ENCODE data around the gene PXN. TPM values are rescaled to one million over a fixed set of nuclear protein-coding genes. Genes with fewer than 3 reads are reported as not detected.
A peak's percentile ranks its signal among the peaks of the same experiment; 100 is the strongest.
"Not testable (repeated sequence)": the region's sequence is repeated elsewhere in the genome, so short reads cannot be mapped to it uniquely, and the experiment has no call there.

The PXN gene
- total RNA-seq, 1 experiment from 2014 or later, result 110 TPM

DNA sequence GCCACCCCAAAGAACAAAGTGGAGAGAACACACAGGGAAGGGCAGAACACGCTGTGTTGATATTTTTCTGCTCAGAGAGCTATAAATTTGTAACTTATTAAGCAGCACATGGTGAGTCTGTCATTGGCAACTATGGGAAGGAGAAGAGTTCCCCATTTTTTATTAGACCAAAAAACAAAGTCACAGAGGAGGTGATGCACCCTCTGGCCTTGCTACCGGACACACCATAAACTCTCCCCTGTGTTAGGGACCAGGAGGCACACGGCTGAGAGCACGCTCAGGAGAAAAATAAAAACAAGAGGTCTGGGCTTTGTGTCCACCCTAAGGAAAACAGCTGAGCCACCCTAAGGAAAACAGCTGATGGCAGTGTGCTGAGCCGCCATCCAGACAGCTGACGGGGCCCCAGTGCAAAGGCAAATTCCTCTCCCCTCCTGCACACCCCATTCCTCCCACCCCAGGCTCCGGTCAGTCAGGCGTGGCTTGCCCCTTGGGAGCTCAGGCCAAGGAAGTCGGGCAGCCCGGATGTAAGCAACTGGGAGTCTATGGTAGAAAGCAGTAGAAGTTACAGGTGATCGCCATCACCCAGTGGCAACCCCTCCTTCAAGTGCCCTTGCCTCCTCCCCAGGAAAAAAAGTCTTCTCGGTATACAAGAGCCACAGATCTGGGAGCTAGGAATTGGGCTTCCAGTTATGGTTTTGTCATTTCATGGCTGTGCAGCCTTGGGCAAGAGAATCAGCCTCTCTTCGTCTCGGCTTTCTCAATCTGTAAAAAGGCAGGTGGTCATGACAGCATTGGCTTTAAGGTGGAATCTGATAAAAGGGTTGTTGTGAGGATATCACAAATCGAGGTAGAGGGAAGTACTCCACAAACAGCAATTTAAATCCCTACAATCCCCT lies 2.4 kb downstream of the PXN start:
- no peak for DNase-seq (ENCODE audit: low read depth)

- DNase-seq (ENCODE audit: low read depth), result peak; percentile 87
Measured at GRCh38 chr12:120261951-120262851, 3.3 kb downstream of the PXN start.

GRCh38 chr12:120260607-120261006 lies 4.9 kb downstream of the PXN start:
- DNase-seq (ENCODE audit: low read depth), result no peak

DNA sequence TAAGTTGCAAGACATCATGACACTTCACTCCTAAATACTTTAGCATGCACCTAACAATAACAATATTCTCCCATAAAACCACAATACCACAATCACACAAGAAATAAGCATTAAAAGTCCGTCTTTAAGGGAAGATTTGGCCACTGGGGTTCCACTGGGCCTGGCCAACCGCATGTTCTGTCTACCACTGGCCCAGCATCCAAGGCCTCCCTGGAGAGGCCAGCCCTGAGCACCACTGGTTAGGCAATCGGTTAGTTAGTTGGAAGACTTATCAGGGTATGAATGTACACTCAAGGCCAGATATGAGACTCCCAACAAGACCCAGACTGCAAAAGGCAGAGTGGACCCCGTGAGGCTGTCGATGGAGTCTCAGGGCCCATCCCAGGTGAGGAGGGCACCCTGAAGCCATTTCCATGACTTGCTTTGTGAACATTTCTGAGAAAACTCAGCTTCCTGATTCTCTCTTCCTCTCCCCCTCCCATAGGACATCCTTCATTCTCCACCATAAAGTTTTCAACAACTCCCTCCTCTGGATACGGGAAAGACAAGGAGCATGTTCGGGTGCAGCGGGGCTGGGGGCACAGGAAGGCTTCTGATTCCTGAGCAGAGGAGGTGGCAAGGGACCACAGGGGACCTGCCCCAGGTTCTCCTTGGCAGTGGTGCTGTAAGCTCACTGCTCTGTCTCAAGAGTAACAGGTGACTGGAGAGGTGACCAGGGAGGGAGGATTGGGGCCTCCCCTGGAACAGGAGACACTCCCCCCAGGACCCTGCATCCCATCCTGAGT lies 5.9 kb downstream of the PXN start:
- DNase-seq (ENCODE audit: low read depth), result peak; percentile 48

DNA sequence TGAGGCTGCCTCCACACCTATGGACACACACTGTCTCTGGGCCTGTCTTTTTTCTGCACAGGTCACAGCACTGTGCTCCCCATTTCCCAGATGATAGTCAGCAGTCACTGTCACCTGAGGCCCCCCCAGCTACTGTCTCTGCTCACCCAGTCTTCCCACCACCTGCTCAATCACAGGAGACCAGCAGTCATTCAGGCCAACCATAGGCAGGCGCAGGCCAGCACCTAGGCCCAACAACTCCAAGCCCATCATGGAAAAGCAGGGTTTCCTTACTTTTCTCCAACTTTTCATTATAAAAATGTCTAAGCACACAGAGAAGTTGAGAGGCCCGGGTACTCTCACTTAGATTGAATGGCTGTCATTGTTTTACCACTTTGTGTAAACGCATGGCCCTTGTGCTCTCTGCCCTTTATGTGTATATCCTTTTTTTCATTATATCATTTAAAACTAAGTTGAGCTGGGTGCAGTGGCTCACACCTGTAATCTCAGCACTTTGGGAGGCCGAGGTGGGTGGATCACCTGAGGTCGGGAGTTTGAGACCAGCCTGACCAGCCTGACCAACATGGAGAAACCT lies 7.1 kb downstream of the PXN start:
- no peak for DNase-seq (ENCODE audit: low read depth)

DNA sequence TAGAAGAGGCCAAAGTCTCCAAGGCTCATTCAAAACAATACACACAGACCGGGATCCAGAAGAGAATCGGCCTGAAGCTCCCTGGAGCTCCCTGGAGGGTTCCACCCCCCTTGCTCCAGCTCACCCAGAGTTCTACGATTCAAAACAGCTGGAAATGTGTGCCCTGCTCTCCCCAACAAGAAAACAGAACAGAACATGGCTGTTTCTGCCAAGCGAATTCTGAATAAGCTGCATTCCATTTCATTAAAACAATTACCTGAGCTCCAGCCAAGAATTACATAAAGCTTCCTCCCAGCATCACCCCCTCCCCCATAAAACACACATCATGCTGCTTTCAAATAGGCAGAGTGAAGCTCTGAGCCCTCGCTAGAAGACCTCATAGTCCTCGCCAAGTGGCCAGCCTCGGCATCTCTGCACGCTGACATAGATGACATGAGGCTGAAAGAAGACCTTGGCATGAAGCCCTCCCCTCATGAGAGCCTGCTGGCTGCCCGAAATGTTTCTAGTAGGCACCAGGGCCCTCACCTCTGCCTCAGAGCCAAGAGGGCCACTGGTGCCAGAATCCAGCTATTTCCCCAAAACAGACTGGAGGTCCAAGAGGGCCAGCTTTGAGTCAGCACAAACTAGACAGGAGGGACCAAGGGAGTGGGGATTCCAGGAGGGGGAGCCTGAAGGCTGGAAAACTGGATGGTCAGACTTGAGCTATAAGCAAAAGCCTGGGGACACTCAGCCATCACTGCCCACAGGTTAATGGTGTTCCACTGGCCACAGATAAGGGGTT lies 8.3 kb downstream of the PXN start:
- DNase-seq (ENCODE audit: low read depth), result peak; percentile 86

GRCh38 chr12:120254809-120255208 lies 10.7 kb downstream of the PXN start:
- DNase-seq (ENCODE audit: low read depth), result no peak

DNA sequence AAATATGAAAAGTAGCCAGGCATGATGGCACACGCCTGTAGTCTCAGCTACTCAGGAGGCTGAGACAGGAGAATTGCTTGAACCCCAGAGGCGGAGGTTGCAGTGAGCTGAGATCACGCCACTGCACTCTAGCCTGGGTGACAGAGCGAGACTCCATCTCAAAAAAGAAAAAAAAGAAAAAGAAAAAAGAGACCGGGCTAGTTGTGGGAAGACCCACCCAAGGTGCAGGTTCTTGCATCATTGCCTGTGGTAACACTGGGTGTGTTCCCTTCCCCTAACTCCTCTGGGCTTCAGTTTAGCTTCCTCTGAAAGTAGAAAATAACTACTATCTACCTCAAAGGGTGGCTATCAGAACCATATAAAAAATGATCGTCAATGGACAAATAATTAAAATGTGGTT lies 12.2 kb downstream of the PXN start:
- not testable (repeated sequence) for DNase-seq (ENCODE audit: low read depth)

GRCh38 chr12:120252071-120252906 lies 13.2 kb downstream of the PXN start:
- DNase-seq (ENCODE audit: low read depth), result no peak

DNA sequence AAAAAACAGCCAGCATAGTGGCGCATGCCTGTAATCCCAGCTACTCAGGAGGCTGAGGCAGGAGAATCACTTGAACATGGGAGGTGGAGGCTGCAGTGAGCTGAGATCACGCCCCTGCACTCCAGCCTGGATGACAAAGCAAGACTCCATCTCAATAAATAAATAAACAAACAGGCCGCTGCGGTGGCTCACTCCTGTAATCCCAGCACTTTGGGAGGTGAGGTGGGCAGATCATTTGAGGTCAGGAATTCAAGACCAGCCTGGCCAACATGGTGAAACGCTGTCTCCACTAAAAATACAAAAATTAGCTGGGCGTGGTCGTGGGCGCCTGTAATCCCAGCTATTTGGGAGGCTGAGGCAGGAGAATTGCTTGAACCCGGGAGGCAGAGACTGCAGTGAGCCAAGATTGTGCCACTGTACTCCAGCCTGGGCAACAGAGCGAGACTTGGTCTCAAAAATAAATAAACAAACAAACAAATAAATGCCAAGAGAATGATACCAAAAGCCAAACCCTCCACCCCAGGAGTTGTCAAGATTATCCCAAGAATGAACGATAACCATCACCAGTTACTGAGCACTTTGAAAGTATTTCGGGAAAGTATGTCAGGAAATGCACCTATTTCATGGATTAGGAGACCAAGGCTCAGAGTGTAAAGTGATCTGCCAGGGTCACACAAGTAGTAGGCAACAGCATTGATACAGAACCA lies 14.0 kb downstream of the PXN start:
- DNase-seq (ENCODE audit: low read depth), result peak; percentile 81

DNA sequence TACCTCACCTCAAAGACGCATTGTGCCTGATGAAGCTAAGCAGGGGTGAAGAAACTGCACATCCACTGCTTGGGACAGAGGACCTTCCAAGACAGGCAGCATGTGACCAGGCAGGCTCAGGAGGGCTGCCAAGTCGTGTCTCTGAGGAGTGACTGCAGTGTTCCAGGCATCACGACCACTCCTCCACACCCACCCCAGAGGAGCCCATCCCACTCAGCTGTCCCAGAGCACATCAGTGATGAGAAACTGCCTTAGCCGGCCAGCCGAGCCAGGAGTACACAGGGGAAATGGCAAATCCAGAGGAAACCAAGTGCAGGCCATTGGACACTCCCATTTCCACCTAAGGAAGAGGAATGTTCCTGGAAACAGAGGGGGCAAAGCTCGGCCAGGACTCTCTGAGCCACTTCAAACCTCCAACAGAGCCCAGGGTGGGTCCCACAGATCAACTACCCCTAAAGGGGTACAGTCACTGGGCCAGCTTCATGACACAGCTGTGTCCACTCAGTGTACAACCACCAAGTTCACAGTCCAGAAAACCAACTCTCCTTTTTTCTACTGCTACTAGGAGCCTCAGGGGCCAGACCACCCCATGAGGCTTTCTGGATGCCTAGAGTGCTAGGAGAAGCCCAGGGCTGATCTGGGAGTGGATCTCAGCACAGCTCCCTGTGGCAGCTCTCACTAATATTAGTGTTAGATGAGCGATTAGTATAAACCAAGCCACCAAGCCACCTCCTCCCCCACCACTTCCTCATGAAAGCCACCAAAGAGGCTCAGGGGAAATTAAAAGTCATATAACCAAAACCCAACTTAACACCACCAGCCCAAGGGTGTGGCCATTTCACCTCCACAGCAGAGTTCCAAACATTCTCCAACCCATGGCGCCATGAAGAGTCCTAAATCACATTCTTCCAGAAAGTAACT lies 15.4 kb downstream of the PXN start:
- DNase-seq (ENCODE audit: low read depth), result peak; percentile 30

GRCh38 chr12:120249266-120249874 lies 16.2 kb downstream of the PXN start:
- peak; percentile 82 for DNase-seq (ENCODE audit: low read depth)

GRCh38 chr12:120247621-120248030 lies 17.9 kb downstream of the PXN start:
- peak; percentile 86 for DNase-seq (ENCODE audit: low read depth)

GRCh38 chr12:120247183-120247582 lies 18.3 kb downstream of the PXN start:
- DNase-seq (ENCODE audit: low read depth), result no peak

GRCh38 chr12:120246705-120247104 lies 18.8 kb downstream of the PXN start:
- DNase-seq (ENCODE audit: low read depth), result not testable (repeated sequence)

DNA sequence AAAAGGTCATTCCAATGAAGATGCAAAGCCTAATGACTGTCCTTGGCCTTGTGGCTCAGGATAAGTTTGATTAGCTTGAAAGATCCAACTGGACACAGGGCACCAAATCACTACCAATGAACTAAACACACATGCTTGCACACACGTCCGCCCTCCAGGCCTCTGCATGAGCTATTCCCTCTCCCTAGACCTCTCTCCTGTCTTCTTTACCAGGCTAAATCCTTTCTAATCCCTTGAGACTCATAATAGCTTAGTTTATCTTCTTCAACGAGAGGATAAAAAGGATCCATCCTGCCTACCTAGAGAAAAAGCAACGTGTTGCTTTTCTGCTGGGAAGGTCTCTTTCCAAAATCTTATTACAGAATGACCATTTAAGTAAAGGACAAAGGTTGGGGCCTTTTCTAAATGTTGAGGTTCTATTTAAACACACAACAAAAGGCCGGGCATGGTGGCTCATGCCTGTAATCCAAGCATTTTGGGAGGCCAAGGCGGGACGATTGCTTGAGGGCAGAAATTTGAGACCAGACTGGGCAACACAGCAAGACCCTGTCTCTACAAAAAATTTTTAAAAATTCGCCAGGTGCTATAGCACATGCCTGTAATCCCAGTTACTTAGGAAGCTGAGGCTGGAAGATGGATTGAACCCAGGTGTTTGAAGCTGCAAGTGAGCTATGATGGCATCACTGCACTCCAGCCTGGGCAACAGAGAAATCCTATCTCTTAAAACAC lies 22.4 kb downstream of the PXN start:
- no peak for DNase-seq (ENCODE audit: low read depth)

GRCh38 chr12:120242275-120242799 lies 23.2 kb downstream of the PXN start:
- no peak for DNase-seq (ENCODE audit: low read depth)
